K562 (cell line): Measurements from ENCODE around the gene ARHGEF4. TPM values are rescaled to one million over a fixed set of nuclear protein-coding genes. Genes with fewer than 3 reads are reported as not detected.

Experiments used
- ATAC-seq: fragments of 200-7000 bp; cut with Tn5 transposase; 3 replicates; pipeline ENCODE4 v1.9.1; 2020; ENCODE audit warnings: moderate library complexity
- BruUV-seq: library from RNA; stranded (reverse); fragments of 400-500 nt; replicated peaks from 2 replicates; lab custom pipeline; 2021; lab: Mats Ljungman, UMichigan
- CTCF ChIA-PET: fragments of 300-600 bp; formaldehyde crosslinking; extraction: SDS; loops from one replicate; lab custom pipeline; 2021; ENCODE audit warnings: low intra/inter-chr PET ratio; lab: Yijun Ruan, JAX
- POLR2A ChIA-PET: fragments of 300-600, 350-650 bp; sonication (Branson Sonifier 250); formaldehyde crosslinking; extraction: SDS; loops from one replicate; lab custom pipeline; 2021; ENCODE audit warnings: antibody characterized with exemption, inconsistent platforms; lab: Yijun Ruan, JAX
- DNase-seq, 4 experiments: peaks; one replicate each; pipeline versions ENCODE4 v3.0.0 to v3.0.0-alpha.2; 2011 to 2018; ENCODE audit warnings: low spot score in 3 of 4, mixed read lengths in 3 of 4; ENCODE audit errors: extremely low read depth in 1 of 4
- FAIRE-seq: peaks from 2 replicates; lab custom pipeline; 2011; peaks lifted over from hg19 to GRCh38; lab: Jason Lieb, UNC
- H2AFZ ChIP-seq: 2 replicates; pipeline ENCODE4 v1.6.0; 2011; ENCODE audit warnings: low read depth, low read length, control low read depth, inconsistent platforms
- H3K27ac ChIP-seq: fragments of 200-600 bp; 3 replicates; pipeline ENCODE4 v1.8.0; 2011; ENCODE audit warnings: low read depth, mild to moderate bottlenecking, control low read depth, inconsistent platforms, low read length, moderate library complexity, mixed read lengths; ENCODE audit errors: extremely low read depth
- H3K27me3 ChIP-seq, 2 experiments: fragments of 300-600 bp in 1 of 2; 2 replicates in 1 of 2; 3 replicates in 1 of 2; pipeline versions ENCODE4 v1.6.0 to v1.8.0; 2011; ENCODE audit warnings: inconsistent platforms in 2 of 2, low read length in 2 of 2, mild to moderate bottlenecking in 1 of 2, mixed read lengths in 1 of 2, moderate library complexity in 1 of 2; ENCODE audit not compliant: control insufficient read depth in 2 of 2, insufficient read depth in 2 of 2
- H3K36me3 ChIP-seq: fragments of 300-600 bp; 3 replicates; pipeline ENCODE4 v1.8.0; 2011; ENCODE audit warnings: mild to moderate bottlenecking, low read length, inconsistent platforms; ENCODE audit not compliant: control insufficient read depth, insufficient read depth
- H3K4me1 ChIP-seq, 2 experiments: fragments of 200-600 bp in 1 of 2; replicated peaks in 1 of 2; 2 replicates in 1 of 2; 3 replicates in 1 of 2; pipeline versions ENCODE4 v1.5.1 to v1.8.0; 2011; ENCODE audit warnings: inconsistent platforms in 2 of 2, low read length in 2 of 2, mild to moderate bottlenecking in 1 of 2, mixed read lengths in 1 of 2, moderate library complexity in 1 of 2; ENCODE audit not compliant: control insufficient read depth in 2 of 2, insufficient read depth in 2 of 2
- H3K4me2 ChIP-seq: 2 replicates; pipeline ENCODE4 v1.6.1; 2011; ENCODE audit warnings: low read length, control low read depth, inconsistent platforms, mixed read lengths; ENCODE audit not compliant: insufficient read depth
- H3K4me3 ChIP-seq: fragments of 200-600 bp; sonication (generic), shearing (Covaris generic); 2 replicates; pipeline ENCODE4 v1.5.1; 2016; ENCODE audit warnings: control low read depth, inconsistent platforms
- H3K79me2 ChIP-seq: fragments of 200-600 bp; 3 replicates; pipeline ENCODE4 v1.8.0; 2011; ENCODE audit warnings: low read length, inconsistent platforms; ENCODE audit not compliant: control insufficient read depth, insufficient read depth
- H3K9ac ChIP-seq, 2 experiments: 2 replicates each; pipeline versions ENCODE4 v1.6.0 to v1.6.1; 2011; ENCODE audit warnings: low read depth in 2 of 2, low read length in 2 of 2, control low read depth in 1 of 2, inconsistent platforms in 1 of 2, mild to moderate bottlenecking in 1 of 2, mixed read lengths in 1 of 2; ENCODE audit not compliant: insufficient read depth in 1 of 2
- H3K9me1 ChIP-seq: one replicate; pipeline ENCODE4 v1.6.0; 2011; ENCODE audit warnings: inconsistent platforms, mild to moderate bottlenecking, low read length, moderate library complexity; ENCODE audit not compliant: control insufficient read depth, insufficient read depth
- H3K9me3 ChIP-seq: replicated peaks from 2 replicates; pipeline ENCODE4 v1.5.1; 2011; ENCODE audit warnings: low read depth, low read length, inconsistent platforms; ENCODE audit not compliant: control insufficient read depth, insufficient read depth
- H4K20me1 ChIP-seq: replicated peaks from 2 replicates; pipeline ENCODE4 v1.6.1; 2011; ENCODE audit warnings: low read length, inconsistent platforms, mixed read lengths; ENCODE audit not compliant: control insufficient read depth, insufficient read depth
- HDAC2 ChIP-seq: fragments of 450-650 bp; IDR thresholded peaks from 2 replicates; pipeline ENCODE4 v1.6.1; 2016; ENCODE audit warnings: mild to moderate bottlenecking
- LARP7 ChIP-seq: fragments of 450-650 bp; IDR thresholded peaks from 2 replicates; pipeline ENCODE4 v1.6.1; 2016
- NBN ChIP-seq: fragments of 450-650 bp; IDR thresholded peaks from 2 replicates; pipeline ENCODE4 v1.6.1; 2016; ENCODE audit warnings: low read depth, mild to moderate bottlenecking
- NCOA2 ChIP-seq, 2 experiments: fragments of 450-650 bp; IDR thresholded peaks; 2 replicates each; pipeline ENCODE4 v1.6.1; 2018; ENCODE audit warnings: mild to moderate bottlenecking in 2 of 2, moderate library complexity in 1 of 2; ENCODE audit not compliant: partially characterized antibody in 2 of 2
- NFE2L1 ChIP-seq: fragments of 450-650 bp; IDR thresholded peaks from 2 replicates; pipeline ENCODE4 v1.6.1; 2016; ENCODE audit warnings: missing genetic modification characterization, low read depth, mild to moderate bottlenecking, missing compliant biosample characterization, moderate library complexity, borderline replicate concordance
- POU5F1 ChIP-seq: fragments of 150-350 bp; IDR thresholded peaks from 2 replicates; pipeline ENCODE4 v1.6.1; 2014; ENCODE audit warnings: borderline replicate concordance, low read length, low read depth, mild to moderate bottlenecking; ENCODE audit not compliant: partially characterized antibody
- PRMT5 ChIP-seq: sonication (generic); formaldehyde crosslinking; IDR thresholded peaks from 2 replicates; pipeline ENCODE4 v1.5.0; 2020; ENCODE audit warnings: missing genetic modification reagents
- RBM17 ChIP-seq: fragments of 200-400 bp; formaldehyde crosslinking; IDR thresholded peaks from 2 replicates; pipeline ENCODE4 v1.6.1; 2017; ENCODE audit warnings: low read depth, mild to moderate bottlenecking, low read length, borderline replicate concordance
- SRF ChIP-seq, 2 experiments: fragments of 250-450, 450-650 bp in 1 of 2; sonication (Bioruptor Pico) in 1 of 2; sonication (generic) in 1 of 2; formaldehyde crosslinking; IDR thresholded peaks; 2 replicates each; pipeline versions ENCODE4 v1.5.0 to v1.5.1; 2020 to 2022; ENCODE audit warnings: mild to moderate bottlenecking in 1 of 2, missing genetic modification reagents in 1 of 2
- ZNF175 ChIP-seq: fragments of 200-800 bp; sonication (Bioruptor generic); IDR thresholded peaks from 2 replicates; pipeline ENCODE4 v1.6.1; 2016; ENCODE audit warnings: low read depth, mild to moderate bottlenecking, missing genetic modification characterization, missing compliant biosample characterization
- ZNF764 ChIP-seq: fragments of 250-450 bp; sonication (Bioruptor Pico); IDR thresholded peaks from 2 replicates; pipeline ENCODE4 v1.4.0; 2020; ENCODE audit warnings: low read depth, mild to moderate bottlenecking, moderate library complexity
- WGBS: fragments of 100-300 bp; shearing (Covaris generic); methylation state at CpG from one replicate; pipeline ENCODE4 v1.1.6; 2016; ENCODE audit warnings: low coverage, mixed read lengths; ENCODE audit not compliant: insufficient coverage; ENCODE audit errors: missing lambda C conversion rate; 5-methylcytosine and 5-hydroxymethylcytosine counted together
- in situ Hi-C: fragments of 300-500 bp; cut with MboI; formaldehyde crosslinking; loops from 4 replicates; pipeline ENCODE4 v1.15.0; 2018; ENCODE audit warnings: inconsistent platforms, mixed read lengths
- intact Hi-C: fragments of 100-400 bp; cut with micrococcal nuclease; formaldehyde crosslinking; loops from 2 replicates; pipeline ENCODE4 v1.14.2; 2022
- polyA plus RNA-seq, 8 experiments: library from polyadenylated mRNA; depleted of rRNA in 4 of 8; stranded (reverse) in 5 of 8; unstranded in 3 of 8; fragments of >200 nt; fragmentation: Nextera tagmentation in 2 of 8; fragmentation: Illumina TruSeq in 1 of 8; extraction: Ambion mirVana in 2 of 8; extraction: Trizol in 1 of 8; gene quantifications; 2 replicates each; pipeline versions ENCODE4 v1.2.1 to v1.2.3, GENCODE V29; 2011 to 2014; ENCODE audit warnings: inconsistent platforms in 1 of 8, missing spikeins in 1 of 8
- total RNA-seq, 7 experiments: library from RNA; depleted of rRNA in 6 of 7; stranded (reverse); fragments of >200 nt in 6 of 7; fragmentation: Illumina TruSeq in 2 of 7; extraction: Trizol in 2 of 7; gene quantifications; 2 replicates each; pipeline versions ENCODE4 v1.2.1 to v1.2.3, GENCODE V29; 2011 to 2021; ENCODE audit warnings: low replicate concordance in 1 of 7
- TF ChIP-seq, protein P1 (sequence below): sonication (generic); formaldehyde crosslinking; IDR thresholded peaks from 2 replicates; pipeline ENCODE4 v1.8.1; 2023; ENCODE audit warnings: mild to moderate bottlenecking, missing genetic modification reagents
- TF ChIP-seq, protein P2 (sequence below): fragments of 450-650 bp; formaldehyde crosslinking; IDR thresholded peaks from 2 replicates; pipeline ENCODE4 v1.4.0; 2020; ENCODE audit warnings: mild to moderate bottlenecking, moderate library complexity
- TF ChIP-seq, protein P3 (sequence below): sonication (generic); formaldehyde crosslinking; IDR thresholded peaks from 2 replicates; pipeline ENCODE4 v1.8.1; 2023; ENCODE audit warnings: mild to moderate bottlenecking, missing genetic modification reagents
- TF ChIP-seq, protein P4 (sequence below): sonication (generic); formaldehyde crosslinking; IDR thresholded peaks from 2 replicates; pipeline ENCODE4 v1.8.0; 2023; ENCODE audit warnings: mild to moderate bottlenecking, missing genetic modification reagents

ARHGEF4 gene
- total and polyA plus RNA-seq, 9 of the 15 experiments (the other 6 are each of a cell fraction or from before 2014, with no cell fraction given): not detected

DNA sequence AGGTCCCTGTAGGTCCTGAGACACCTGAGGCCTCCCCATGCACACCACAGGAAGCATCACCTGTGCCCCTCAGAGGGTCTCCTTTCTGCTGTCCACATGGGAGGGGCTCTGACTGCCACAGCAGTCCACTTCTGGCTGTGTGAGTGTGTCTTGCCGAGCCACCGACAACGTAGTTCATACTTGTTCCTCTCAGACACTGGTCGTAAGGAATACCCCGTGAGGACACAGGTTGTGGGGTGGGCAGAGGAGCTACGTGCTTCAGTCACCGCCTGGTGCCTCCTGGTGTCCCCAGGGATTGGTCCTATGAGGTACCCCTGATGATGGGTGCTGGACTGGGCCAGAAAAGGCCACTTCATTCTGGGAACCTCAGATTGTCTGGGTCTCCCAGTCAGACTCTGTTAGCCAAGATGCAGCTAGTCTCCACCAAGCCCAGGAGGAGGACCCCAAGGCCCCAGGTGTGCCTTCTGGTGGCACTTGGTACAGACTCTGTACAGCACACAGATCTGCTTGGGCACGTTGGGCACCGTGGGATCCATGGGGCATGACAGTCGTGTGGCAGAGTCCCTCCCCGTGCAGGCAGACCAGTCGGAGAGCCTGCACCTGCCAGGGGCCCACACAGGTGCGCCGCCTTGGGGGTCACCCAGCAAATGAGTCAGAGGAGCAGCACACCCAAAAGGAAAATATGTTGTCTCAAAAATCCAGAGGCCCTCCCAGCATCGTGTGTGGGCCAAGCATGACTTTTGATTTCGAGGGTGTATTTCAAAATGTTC, 2.5 kb downstream of the ARHGEF4 start:
- 0 out of 4 replicates have a peak overlapping the region, but pooled peaks of 1 of the 2 experiments have one; percentile 9 for H3K9ac ChIP-seq
- ChIA-PET POLR2A (no interaction called here), CTCF (no interaction called here)
- no peak overlapping the region for H3K27ac ChIP-seq
- no peak overlapping the region for H2AFZ ChIP-seq
- FAIRE-seq: no peak
- H3K4me1 ChIP-seq: peaks cover 0 to 12% of the 10 kb centered on the region in 2 experiments; a peak in 2 of 5 replicates
- intact Hi-C loops: no loop called here
- no peaks in the 10 kb centered on the region for H3K9me3 ChIP-seq
- ATAC-seq: no peak
- H3K4me3 ChIP-seq: no peak overlapping the region
- under 1% methylated on average over 15 of the region's 16 CpGs for WGBS
- peaks cover 17 to 87% of the 10 kb centered on the region in 2 experiments; a peak in 4 of 5 replicates for H3K27me3 ChIP-seq
- H4K20me1 ChIP-seq: peaks cover 17% of the 10 kb centered on the region; the same call in 1 of the 2 replicates
- no peak for DNase-seq
- in situ Hi-C loops: no loop called here
- BruUV-seq: no TSS peak
- H3K9me1 ChIP-seq: peaks cover 3% of the 10 kb centered on the region
- no peaks in the 10 kb centered on the region for H3K36me3 ChIP-seq
- no peak overlapping the region for H3K4me2 ChIP-seq
- H3K79me2 ChIP-seq: no peaks in the 10 kb centered on the region
- TF ChIP-seq LARP7 (no peak), NFE2L1 (tag) (no peak), ZNF175 (no peak), NBN (no peak), SRF (CRISPR knock-in tag; IDR thresholded peaks at IDR 0.05) (no peak), POU5F1 (no peak), HDAC2 (no peak), RBM17 (no peak), PRMT5 (CRISPR knock-in tag) (no peak), ZNF764 (CRISPR knock-in tag) (no peak), NCOA2 (IDR thresholded peaks at IDR 0.05; ENCODE audit: partially characterized antibody in 2 of 2) (no peak)
- TF ChIP-seq, protein P1, sequence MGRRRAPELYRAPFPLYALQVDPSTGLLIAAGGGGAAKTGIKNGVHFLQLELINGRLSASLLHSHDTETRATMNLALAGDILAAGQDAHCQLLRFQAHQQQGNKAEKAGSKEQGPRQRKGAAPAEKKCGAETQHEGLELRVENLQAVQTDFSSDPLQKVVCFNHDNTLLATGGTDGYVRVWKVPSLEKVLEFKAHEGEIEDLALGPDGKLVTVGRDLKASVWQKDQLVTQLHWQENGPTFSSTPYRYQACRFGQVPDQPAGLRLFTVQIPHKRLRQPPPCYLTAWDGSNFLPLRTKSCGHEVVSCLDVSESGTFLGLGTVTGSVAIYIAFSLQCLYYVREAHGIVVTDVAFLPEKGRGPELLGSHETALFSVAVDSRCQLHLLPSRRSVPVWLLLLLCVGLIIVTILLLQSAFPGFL (CRISPR knock-in tag): no peak
- TF ChIP-seq, protein P2, sequence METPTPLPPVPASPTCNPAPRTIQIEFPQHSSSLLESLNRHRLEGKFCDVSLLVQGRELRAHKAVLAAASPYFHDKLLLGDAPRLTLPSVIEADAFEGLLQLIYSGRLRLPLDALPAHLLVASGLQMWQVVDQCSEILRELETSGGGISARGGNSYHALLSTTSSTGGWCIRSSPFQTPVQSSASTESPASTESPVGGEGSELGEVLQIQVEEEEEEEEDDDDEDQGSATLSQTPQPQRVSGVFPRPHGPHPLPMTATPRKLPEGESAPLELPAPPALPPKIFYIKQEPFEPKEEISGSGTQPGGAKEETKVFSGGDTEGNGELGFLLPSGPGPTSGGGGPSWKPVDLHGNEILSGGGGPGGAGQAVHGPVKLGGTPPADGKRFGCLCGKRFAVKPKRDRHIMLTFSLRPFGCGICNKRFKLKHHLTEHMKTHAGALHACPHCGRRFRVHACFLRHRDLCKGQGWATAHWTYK: no peak
- TF ChIP-seq, protein P3, sequence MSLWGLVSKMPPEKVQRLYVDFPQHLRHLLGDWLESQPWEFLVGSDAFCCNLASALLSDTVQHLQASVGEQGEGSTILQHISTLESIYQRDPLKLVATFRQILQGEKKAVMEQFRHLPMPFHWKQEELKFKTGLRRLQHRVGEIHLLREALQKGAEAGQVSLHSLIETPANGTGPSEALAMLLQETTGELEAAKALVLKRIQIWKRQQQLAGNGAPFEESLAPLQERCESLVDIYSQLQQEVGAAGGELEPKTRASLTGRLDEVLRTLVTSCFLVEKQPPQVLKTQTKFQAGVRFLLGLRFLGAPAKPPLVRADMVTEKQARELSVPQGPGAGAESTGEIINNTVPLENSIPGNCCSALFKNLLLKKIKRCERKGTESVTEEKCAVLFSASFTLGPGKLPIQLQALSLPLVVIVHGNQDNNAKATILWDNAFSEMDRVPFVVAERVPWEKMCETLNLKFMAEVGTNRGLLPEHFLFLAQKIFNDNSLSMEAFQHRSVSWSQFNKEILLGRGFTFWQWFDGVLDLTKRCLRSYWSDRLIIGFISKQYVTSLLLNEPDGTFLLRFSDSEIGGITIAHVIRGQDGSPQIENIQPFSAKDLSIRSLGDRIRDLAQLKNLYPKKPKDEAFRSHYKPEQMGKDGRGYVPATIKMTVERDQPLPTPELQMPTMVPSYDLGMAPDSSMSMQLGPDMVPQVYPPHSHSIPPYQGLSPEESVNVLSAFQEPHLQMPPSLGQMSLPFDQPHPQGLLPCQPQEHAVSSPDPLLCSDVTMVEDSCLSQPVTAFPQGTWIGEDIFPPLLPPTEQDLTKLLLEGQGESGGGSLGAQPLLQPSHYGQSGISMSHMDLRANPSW: no peak
- TF ChIP-seq, protein P4, sequence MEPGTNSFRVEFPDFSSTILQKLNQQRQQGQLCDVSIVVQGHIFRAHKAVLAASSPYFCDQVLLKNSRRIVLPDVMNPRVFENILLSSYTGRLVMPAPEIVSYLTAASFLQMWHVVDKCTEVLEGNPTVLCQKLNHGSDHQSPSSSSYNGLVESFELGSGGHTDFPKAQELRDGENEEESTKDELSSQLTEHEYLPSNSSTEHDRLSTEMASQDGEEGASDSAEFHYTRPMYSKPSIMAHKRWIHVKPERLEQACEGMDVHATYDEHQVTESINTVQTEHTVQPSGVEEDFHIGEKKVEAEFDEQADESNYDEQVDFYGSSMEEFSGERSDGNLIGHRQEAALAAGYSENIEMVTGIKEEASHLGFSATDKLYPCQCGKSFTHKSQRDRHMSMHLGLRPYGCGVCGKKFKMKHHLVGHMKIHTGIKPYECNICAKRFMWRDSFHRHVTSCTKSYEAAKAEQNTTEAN (CRISPR knock-in tag): no peak
